Activated gamma-delta T cell (primary cell): ENCODE data around the gene CLIC4.
"Not testable (repeated sequence)": the region's sequence is repeated elsewhere in the genome, so short reads cannot be mapped to it uniquely, and the experiment has no call there.

Experiments used
- DNase-seq: peaks from one replicate; lab custom pipeline; 2025; lab: John Stamatoyannopoulos, UW

CLIC4 gene

DNA sequence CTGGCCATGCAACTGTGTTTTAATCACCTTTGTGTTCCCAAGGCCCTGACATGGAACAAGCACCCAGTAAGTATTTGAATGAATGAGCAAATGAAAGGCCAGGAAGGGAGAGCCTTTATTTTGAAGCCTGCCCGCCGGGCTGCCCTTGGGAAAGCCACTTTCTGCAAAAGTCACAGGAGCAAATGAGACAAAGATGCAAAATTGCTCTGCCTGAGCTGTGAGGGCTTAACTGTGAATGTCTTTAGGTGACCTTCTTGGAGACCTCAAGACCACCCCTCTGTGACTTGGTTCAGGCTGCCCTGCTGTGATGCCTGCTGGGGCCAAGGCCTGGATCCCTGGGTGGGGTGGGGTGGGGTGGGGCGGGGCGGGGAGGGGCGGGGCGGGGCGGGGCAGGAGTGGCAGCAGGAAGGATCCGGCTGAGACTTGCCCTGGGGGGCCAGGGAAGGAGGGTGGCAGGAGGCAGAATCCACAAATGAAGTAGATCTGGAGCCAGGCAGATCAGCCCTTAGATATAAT is 130.8 kb downstream of the CLIC4 start:
- no peak for DNase-seq

GRCh38 chr1:24878045-24878444 is 132.8 kb downstream of the CLIC4 start:
- no peak for DNase-seq

DNA sequence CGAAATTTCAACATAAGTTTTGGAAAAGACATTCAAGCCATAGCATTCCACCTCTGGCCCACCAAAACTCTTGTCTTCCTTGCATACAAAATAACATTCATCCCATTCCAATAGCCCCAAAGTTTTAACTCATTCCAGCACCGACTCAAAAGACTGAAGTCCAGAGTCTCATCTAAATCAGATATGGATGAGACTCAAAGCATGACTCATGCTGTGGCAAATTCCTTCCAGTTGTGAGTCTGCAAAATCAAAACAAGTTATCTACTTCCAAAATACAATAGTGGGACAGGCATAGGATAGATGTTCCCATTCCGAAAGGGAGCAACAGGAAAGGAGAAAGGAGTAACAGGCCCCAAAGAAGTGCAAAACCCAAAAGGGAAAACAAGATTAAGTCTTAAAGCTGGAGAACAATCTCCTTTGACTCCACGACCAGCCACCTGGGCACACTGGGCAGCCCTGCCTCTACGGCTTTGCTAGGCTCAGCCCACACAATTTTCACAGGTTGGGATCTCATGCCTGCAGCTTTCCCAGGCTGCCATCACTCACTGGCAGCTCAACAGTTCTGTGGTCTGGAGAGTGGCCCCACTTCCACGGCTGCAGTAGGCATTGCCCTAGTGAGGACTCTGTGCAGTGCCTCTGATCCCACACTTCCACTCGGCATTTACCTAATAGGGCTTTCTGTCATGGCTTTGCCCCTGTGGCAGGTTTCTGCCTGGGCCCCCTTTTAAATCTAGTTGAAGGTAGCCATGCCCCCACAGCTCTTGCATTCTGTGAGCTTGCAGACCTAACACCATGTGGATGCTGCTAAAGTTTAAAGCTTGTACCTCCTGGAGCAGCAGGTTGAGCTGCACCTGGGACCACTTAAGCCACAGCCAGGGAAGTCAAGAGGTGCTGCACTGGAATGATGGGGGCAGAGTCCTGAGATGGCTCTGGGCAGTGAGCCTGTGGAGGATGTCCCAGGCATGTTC is 133.8 kb downstream of the CLIC4 start:
- no peak for DNase-seq

DNA sequence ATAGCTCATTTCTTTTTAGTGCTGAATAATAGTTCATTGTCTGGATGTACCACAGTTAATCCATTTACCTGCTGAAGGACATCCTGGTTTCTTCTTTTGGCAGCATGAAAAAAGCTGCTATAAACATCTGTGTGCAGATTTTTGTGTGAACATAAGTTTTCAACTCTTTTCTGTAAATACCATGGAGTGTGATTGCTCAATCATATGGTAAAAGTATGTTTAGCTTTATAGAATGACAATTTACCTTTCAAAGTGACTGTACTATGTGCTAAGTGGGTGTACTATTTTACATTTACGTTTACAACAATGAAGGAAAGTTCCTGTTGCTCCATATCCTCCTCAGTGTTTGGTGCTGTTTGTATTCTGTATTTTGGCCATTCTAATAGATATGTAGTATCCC is 135.8 kb downstream of the CLIC4 start:
- DNase-seq, result no peak

GRCh38 chr1:24884751-24885150 is 139.5 kb downstream of the CLIC4 start:
- no peak for DNase-seq

GRCh38 chr1:24886241-24886640 is 141.0 kb downstream of the CLIC4 start:
- DNase-seq, result no peak

DNA sequence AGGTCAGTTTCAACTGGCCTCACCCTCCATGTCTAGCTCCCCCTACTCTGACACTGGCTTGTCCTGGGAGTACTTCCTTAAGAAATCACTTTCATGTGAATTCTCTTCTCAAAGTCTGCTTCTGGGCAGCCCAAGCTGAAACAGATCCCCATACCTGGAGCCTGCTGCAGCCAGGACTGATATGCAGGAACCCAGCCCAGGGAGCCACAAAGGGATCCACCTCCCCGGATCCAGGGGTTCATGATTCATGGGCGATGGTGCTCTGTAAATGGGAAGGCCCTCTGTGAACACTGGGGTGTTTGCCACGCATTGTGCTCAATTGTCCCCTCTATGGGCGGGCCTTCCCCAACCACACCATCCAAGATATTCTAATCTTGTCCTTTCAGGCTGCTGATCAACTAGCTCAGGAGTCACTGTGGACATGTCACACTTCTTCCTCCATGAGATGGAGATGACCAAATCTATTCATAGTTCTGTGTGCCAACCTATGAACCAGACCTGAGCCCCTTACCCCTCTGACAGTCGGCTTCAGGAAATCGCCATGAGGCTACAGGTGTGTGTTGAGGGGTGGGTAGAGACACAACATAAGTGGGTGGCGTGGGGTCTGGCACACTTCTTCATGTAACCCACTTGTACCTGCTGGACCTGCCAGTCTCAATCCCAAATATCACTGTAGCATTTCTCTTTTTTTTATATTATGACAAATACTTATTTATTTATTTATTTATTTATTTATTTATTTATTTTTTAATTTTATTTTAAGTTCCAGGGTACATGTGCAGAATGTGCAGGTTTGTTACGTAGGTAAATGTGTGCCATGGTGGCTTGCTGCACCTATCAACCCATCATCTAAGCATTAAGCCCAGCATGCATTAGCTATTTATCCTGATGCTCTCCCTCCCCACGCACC is 143.1 kb downstream of the CLIC4 start:
- no peak for DNase-seq

- no peak for DNase-seq
Measured at GRCh38 chr1:24888971-24889676, 143.9 kb downstream of the CLIC4 start.

GRCh38 chr1:24890887-24891286 is 145.6 kb downstream of the CLIC4 start:
- no peak for DNase-seq

- not testable (repeated sequence) for DNase-seq
Measured at GRCh38 chr1:24891367-24891766, 146.1 kb downstream of the CLIC4 start.

- DNase-seq, result no peak
Measured at GRCh38 chr1:24892188-24893153, 147.2 kb downstream of the CLIC4 start.

- DNase-seq, result no peak
Measured at GRCh38 chr1:24893431-24893830, 148.2 kb downstream of the CLIC4 start.
